ENCODE data around the gene ITGB3.

Gene ITGB3

GRCh38 chr17:47290870-47291241, 37.2 kb downstream of the ITGB3 start:
- Mint-ChIP-seq H3K27me3 (ENCODE audit: low read depth) (peaks cover 9% of the 10 kb centered on the region), H3K4me3 (no peak overlapping the region), H3K4me1 (peaks cover 31% of the 10 kb centered on the region), H3K36me3 (ENCODE audit: low read depth) (no peaks in the 10 kb centered on the region), H3K9me3 (no peaks in the 10 kb centered on the region), H3K27ac (no peak overlapping the region)
- TF ChIP-seq, protein P1, sequence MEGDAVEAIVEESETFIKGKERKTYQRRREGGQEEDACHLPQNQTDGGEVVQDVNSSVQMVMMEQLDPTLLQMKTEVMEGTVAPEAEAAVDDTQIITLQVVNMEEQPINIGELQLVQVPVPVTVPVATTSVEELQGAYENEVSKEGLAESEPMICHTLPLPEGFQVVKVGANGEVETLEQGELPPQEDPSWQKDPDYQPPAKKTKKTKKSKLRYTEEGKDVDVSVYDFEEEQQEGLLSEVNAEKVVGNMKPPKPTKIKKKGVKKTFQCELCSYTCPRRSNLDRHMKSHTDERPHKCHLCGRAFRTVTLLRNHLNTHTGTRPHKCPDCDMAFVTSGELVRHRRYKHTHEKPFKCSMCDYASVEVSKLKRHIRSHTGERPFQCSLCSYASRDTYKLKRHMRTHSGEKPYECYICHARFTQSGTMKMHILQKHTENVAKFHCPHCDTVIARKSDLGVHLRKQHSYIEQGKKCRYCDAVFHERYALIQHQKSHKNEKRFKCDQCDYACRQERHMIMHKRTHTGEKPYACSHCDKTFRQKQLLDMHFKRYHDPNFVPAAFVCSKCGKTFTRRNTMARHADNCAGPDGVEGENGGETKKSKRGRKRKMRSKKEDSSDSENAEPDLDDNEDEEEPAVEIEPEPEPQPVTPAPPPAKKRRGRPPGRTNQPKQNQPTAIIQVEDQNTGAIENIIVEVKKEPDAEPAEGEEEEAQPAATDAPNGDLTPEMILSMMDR (IDR thresholded peaks at IDR 0.05; ENCODE audit: unreplicated experiment in 3 of 3): no peak

GRCh38 chr17:47291242-47291873, 37.7 kb downstream of the ITGB3 start:
- Mint-ChIP-seq H3K9me3 (no peaks in the 10 kb centered on the region), H3K36me3 (ENCODE audit: low read depth) (no peaks in the 10 kb centered on the region), H3K4me3 (no peak overlapping the region), H3K4me1 (peaks cover 26% of the 10 kb centered on the region), H3K27me3 (ENCODE audit: low read depth) (peaks cover 9% of the 10 kb centered on the region), H3K27ac (peak overlapping the region in 1 of 3 experiments; percentile 29)
- TF ChIP-seq, protein P1 (IDR thresholded peaks at IDR 0.05; ENCODE audit: unreplicated experiment in 3 of 3): no peak

DNA sequence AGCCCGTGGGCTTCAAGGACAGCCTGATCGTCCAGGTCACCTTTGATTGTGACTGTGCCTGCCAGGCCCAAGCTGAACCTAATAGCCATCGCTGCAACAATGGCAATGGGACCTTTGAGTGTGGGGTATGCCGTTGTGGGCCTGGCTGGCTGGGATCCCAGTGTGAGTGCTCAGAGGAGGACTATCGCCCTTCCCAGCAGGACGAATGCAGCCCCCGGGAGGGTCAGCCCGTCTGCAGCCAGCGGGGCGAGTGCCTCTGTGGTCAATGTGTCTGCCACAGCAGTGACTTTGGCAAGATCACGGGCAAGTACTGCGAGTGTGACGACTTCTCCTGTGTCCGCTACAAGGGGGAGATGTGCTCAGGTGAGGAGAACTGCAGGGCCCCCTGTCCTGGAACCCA, 38.6 kb downstream of the ITGB3 start:
- H3K4me1 Mint-ChIP-seq: peaks cover 25% of the 10 kb centered on the region
- H3K27me3 Mint-ChIP-seq (ENCODE audit: low read depth): peaks cover 9% of the 10 kb centered on the region
- no peaks in the 10 kb centered on the region for H3K36me3 Mint-ChIP-seq (ENCODE audit: low read depth)
- H3K27ac Mint-ChIP-seq: no peak overlapping the region
- no peaks in the 10 kb centered on the region for H3K9me3 Mint-ChIP-seq
- H3K4me3 Mint-ChIP-seq: no peak overlapping the region
- TF ChIP-seq, protein P1 (IDR thresholded peaks at IDR 0.05; ENCODE audit: unreplicated experiment in 3 of 3): no peak

- H3K9me3 Mint-ChIP-seq: no peaks in the 10 kb centered on the region
- TF ChIP-seq, protein P1 (IDR thresholded peaks at IDR 0.05; ENCODE audit: unreplicated experiment in 3 of 3): no peak
- no peaks in the 10 kb centered on the region for H3K36me3 Mint-ChIP-seq (ENCODE audit: low read depth)
- peak overlapping the region; percentile 73 to 86 (median 76) for H3K27ac Mint-ChIP-seq
- peaks cover 25% of the 10 kb centered on the region for H3K4me1 Mint-ChIP-seq
- peaks cover 4% of the 10 kb centered on the region for H3K27me3 Mint-ChIP-seq (ENCODE audit: low read depth)
- H3K4me3 Mint-ChIP-seq: no peak overlapping the region
These were observed 41.6 kb downstream of the ITGB3 start for GRCh38 chr17:47295037-47295873.

DNA sequence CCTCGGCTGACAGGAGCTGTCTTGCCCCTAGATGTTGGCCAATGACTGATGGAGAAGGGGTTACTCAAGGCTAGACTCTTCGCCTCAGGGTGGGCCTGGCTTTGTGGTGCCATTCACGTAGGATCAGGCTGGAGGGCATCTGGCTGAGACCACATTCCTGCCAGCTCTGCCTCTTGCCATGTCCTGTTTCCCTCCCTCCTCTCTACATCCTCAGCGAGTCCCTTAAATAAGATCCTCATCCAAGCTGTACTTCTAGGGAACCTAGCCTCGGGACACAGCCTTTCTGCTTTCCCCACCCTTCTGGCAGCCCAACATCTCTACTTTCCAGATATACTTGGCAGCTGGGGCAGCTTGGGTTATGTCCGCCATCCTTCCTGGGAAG, 42.2 kb downstream of the ITGB3 start:
- peaks cover 1% of the 10 kb centered on the region for H3K27me3 Mint-ChIP-seq (ENCODE audit: low read depth)
- H3K4me1 Mint-ChIP-seq: peaks cover 25% of the 10 kb centered on the region

More for the DNA sequence above, 42.2 kb downstream of the ITGB3 start:
- peak overlapping the region in 2 of 3 experiments; percentile 76 to 78 for H3K27ac Mint-ChIP-seq
- H3K36me3 Mint-ChIP-seq (ENCODE audit: low read depth): no peaks in the 10 kb centered on the region
- H3K9me3 Mint-ChIP-seq: no peaks in the 10 kb centered on the region
- H3K4me3 Mint-ChIP-seq: no peak overlapping the region
- TF ChIP-seq, protein P1 (IDR thresholded peaks at IDR 0.05; ENCODE audit: unreplicated experiment in 3 of 3): no peak
